Erythroblast (primary cell): ENCODE data around the gene INPPL1.

Source experiments
- GATA1 ChIP-seq: IDR thresholded peaks from 2 replicates; pipeline ENCODE4 v1.6.1; 2011; ENCODE audit warnings: low read depth, mild to moderate bottlenecking, control low read depth, low read length, moderate library complexity
- POLR2A ChIP-seq: IDR thresholded peaks from 2 replicates; pipeline ENCODE4 v1.6.1; 2011; ENCODE audit warnings: mild to moderate bottlenecking, low read length

- TF ChIP-seq POLR2A = no peak
- no peak for TF ChIP-seq GATA1
Measured at GRCh38 chr11:72254299-72254993, 29.9 kb downstream of the INPPL1 start.
